ENCODE measurements around the gene CACNA1B.

CACNA1B gene

GRCh38 chr9:138043411-138044345, 166.1 kb downstream of the CACNA1B start:
- Histone ChIP-seq H3K4me1 (ENCODE audit: insufficient read depth, insufficient read length) (no peaks in the 10 kb centered on the region), H3K36me3 (ENCODE audit: insufficient read depth, insufficient read length, low read length) (peaks cover 35% of the 10 kb centered on the region), H3K9ac (ENCODE audit: insufficient read length, low read depth) (no peak overlapping the region), H3K9me3 (ENCODE audit: insufficient read depth, low read length) (no peaks in the 10 kb centered on the region), H3K27me3 (ENCODE audit: insufficient read depth, insufficient read length) (no peaks in the 10 kb centered on the region), H3K4me3 (ENCODE audit: insufficient read length, low read depth) (no peak overlapping the region)
- DNase-seq (ENCODE audit: low read depth, low spot score), result no peak
- no peak for TF ChIP-seq YY1 (IDR thresholded peaks at IDR 0.05; ENCODE audit: insufficient read depth, insufficient read length)
- TF ChIP-seq ZNF274 (IDR thresholded peaks at IDR 0.05; ENCODE audit: low read depth, low read length), result no peak

GRCh38 chr9:138044485-138045383, 167.2 kb downstream of the CACNA1B start:
- Histone ChIP-seq H3K27me3 (ENCODE audit: insufficient read depth, insufficient read length) (no peaks in the 10 kb centered on the region), H3K9me3 (ENCODE audit: insufficient read depth, low read length) (no peaks in the 10 kb centered on the region), H3K4me3 (ENCODE audit: insufficient read length, low read depth) (no peak overlapping the region), H3K9ac (ENCODE audit: insufficient read length, low read depth) (no peak overlapping the region), H3K36me3 (ENCODE audit: insufficient read depth, insufficient read length, low read length) (peaks cover 44% of the 10 kb centered on the region), H3K4me1 (ENCODE audit: insufficient read depth, insufficient read length) (no peaks in the 10 kb centered on the region)
- DNase-seq (ENCODE audit: low read depth, low spot score), result no peak
- TF ChIP-seq YY1 (IDR thresholded peaks at IDR 0.05; ENCODE audit: insufficient read depth, insufficient read length), result no peak
- no peak for TF ChIP-seq SUZ12 (IDR thresholded peaks at IDR 0.05; ENCODE audit: extremely low read depth, insufficient read depth, insufficient read length)
- no peak for TF ChIP-seq ZNF274 (IDR thresholded peaks at IDR 0.05; ENCODE audit: low read depth, low read length)

- DNase-seq (ENCODE audit: low read depth, low spot score), result no peak
- TF ChIP-seq ZNF274 (IDR thresholded peaks at IDR 0.05; ENCODE audit: low read depth, low read length) (no peak), YY1 (IDR thresholded peaks at IDR 0.05; ENCODE audit: insufficient read depth, insufficient read length) (no peak)
- H3K4me3 ChIP-seq (ENCODE audit: insufficient read length, low read depth), result no peak overlapping the region
- no peak overlapping the region for H3K9ac ChIP-seq (ENCODE audit: insufficient read length, low read depth)
- peaks cover 45% of the 10 kb centered on the region for H3K36me3 ChIP-seq (ENCODE audit: insufficient read depth, insufficient read length, low read length)
- H3K27me3 ChIP-seq (ENCODE audit: insufficient read depth, insufficient read length), result no peaks in the 10 kb centered on the region
- H3K4me1 ChIP-seq (ENCODE audit: insufficient read depth, insufficient read length), result no peaks in the 10 kb centered on the region
- H3K9me3 ChIP-seq (ENCODE audit: insufficient read depth, low read length), result no peaks in the 10 kb centered on the region
Measured at GRCh38 chr9:138045541-138046490, 168.2 kb downstream of the CACNA1B start.

GRCh38 chr9:138046641-138047301, 169.2 kb downstream of the CACNA1B start:
- Histone ChIP-seq H3K9me3 (ENCODE audit: insufficient read depth, low read length) (no peaks in the 10 kb centered on the region), H3K4me1 (ENCODE audit: insufficient read depth, insufficient read length) (no peaks in the 10 kb centered on the region), H3K27me3 (ENCODE audit: insufficient read depth, insufficient read length) (no peaks in the 10 kb centered on the region), H3K4me3 (ENCODE audit: insufficient read length, low read depth) (no peak overlapping the region), H3K36me3 (ENCODE audit: insufficient read depth, insufficient read length, low read length) (peaks cover 45% of the 10 kb centered on the region), H3K9ac (ENCODE audit: insufficient read length, low read depth) (no peak overlapping the region)
- DNase-seq (ENCODE audit: low read depth, low spot score), result no peak
- TF ChIP-seq ZNF274 (IDR thresholded peaks at IDR 0.05; ENCODE audit: low read depth, low read length) (no peak), YY1 (IDR thresholded peaks at IDR 0.05; ENCODE audit: insufficient read depth, insufficient read length) (no peak), SUZ12 (IDR thresholded peaks at IDR 0.05; ENCODE audit: extremely low read depth, insufficient read depth, insufficient read length) (no peak)

GRCh38 chr9:138047469-138048040, 170.0 kb downstream of the CACNA1B start:
- Histone ChIP-seq H3K4me3 (ENCODE audit: insufficient read length, low read depth) (no peak overlapping the region), H3K9ac (ENCODE audit: insufficient read length, low read depth) (no peak overlapping the region), H3K36me3 (ENCODE audit: insufficient read depth, insufficient read length, low read length) (peaks cover 44% of the 10 kb centered on the region), H3K4me1 (ENCODE audit: insufficient read depth, insufficient read length) (no peaks in the 10 kb centered on the region), H3K27me3 (ENCODE audit: insufficient read depth, insufficient read length) (no peaks in the 10 kb centered on the region), H3K9me3 (ENCODE audit: insufficient read depth, low read length) (no peaks in the 10 kb centered on the region)
- no peak for DNase-seq (ENCODE audit: low read depth, low spot score)
- TF ChIP-seq ZNF274 (IDR thresholded peaks at IDR 0.05; ENCODE audit: low read depth, low read length) (no peak), SUZ12 (IDR thresholded peaks at IDR 0.05; ENCODE audit: extremely low read depth, insufficient read depth, insufficient read length) (no peak), YY1 (IDR thresholded peaks at IDR 0.05; ENCODE audit: insufficient read depth, insufficient read length) (no peak)

- no peak for TF ChIP-seq YY1 (IDR thresholded peaks at IDR 0.05; ENCODE audit: insufficient read depth, insufficient read length)
- no peak for TF ChIP-seq ZNF274 (IDR thresholded peaks at IDR 0.05; ENCODE audit: low read depth, low read length)
- no peak for TF ChIP-seq SUZ12 (IDR thresholded peaks at IDR 0.05; ENCODE audit: extremely low read depth, insufficient read depth, insufficient read length)
- no peak overlapping the region for H3K4me3 ChIP-seq (ENCODE audit: insufficient read length, low read depth)
- no peaks in the 10 kb centered on the region for H3K4me1 ChIP-seq (ENCODE audit: insufficient read depth, insufficient read length)
- peaks cover 37% of the 10 kb centered on the region for H3K36me3 ChIP-seq (ENCODE audit: insufficient read depth, insufficient read length, low read length)
- H3K27me3 ChIP-seq (ENCODE audit: insufficient read depth, insufficient read length), result no peaks in the 10 kb centered on the region
- no peak overlapping the region for H3K9ac ChIP-seq (ENCODE audit: insufficient read length, low read depth)
- no peak for DNase-seq (ENCODE audit: low read depth, low spot score)
- H3K9me3 ChIP-seq (ENCODE audit: insufficient read depth, low read length), result no peaks in the 10 kb centered on the region
Measured at GRCh38 chr9:138048184-138048583, 170.6 kb downstream of the CACNA1B start.
